CD4-positive, alpha-beta memory T cell (primary cell): ENCODE data around the gene ATP4B. TPM values are rescaled to one million over a fixed set of nuclear protein-coding genes. Genes with fewer than 3 reads are reported as not detected.

Source experiments
- CTCF ChIA-PET: fragments of 350-600 bp; sonication (Branson Sonifier 250); formaldehyde crosslinking; loops from one replicate; lab custom pipeline; 2021; ENCODE audit warnings: inconsistent platforms; ENCODE audit not compliant: partially characterized antibody; lab: Charles Lee
- POLR2A ChIA-PET: fragments of 350-600 bp; sonication (Branson Sonifier 250); formaldehyde crosslinking; loops from one replicate; lab custom pipeline; 2021; ENCODE audit not compliant: partially characterized antibody; lab: Charles Lee
- DNase-seq, 5 donors: peaks; one replicate each; pipeline versions ENCODE4 v3.0.0 to v3.0.0-alpha.2; 2020 to 2022; ENCODE audit warnings: mixed read lengths in 1 of 5
- H3K27ac ChIP-seq: one replicate; pipeline ENCODE4 v1.7.0; 2013; ENCODE audit warnings: low read depth, low read length
- H3K27me3 ChIP-seq: 2 replicates; pipeline ENCODE4 v1.7.0; 2013; ENCODE audit warnings: mild to moderate bottlenecking, low read length, moderate library complexity; ENCODE audit not compliant: insufficient read depth
- H3K36me3 ChIP-seq: 2 replicates; pipeline ENCODE4 v1.7.0; 2013; ENCODE audit warnings: mild to moderate bottlenecking, low read length, moderate library complexity; ENCODE audit not compliant: insufficient read depth
- H3K4me1 ChIP-seq: 2 replicates; pipeline ENCODE4 v1.7.0; 2013; ENCODE audit warnings: mild to moderate bottlenecking, low read length, moderate library complexity; ENCODE audit not compliant: insufficient read depth
- H3K4me3 ChIP-seq, 2 donors: one replicate each; pipeline ENCODE4 v1.7.0; 2013; ENCODE audit warnings: low read length in 2 of 2, mild to moderate bottlenecking in 1 of 2
- H3K9me3 ChIP-seq, 2 donors: one replicate each; pipeline ENCODE4 v1.7.0; 2013; ENCODE audit warnings: low read length in 2 of 2, control low read depth in 1 of 2; ENCODE audit not compliant: control insufficient read depth in 1 of 2
- H3K27ac Mint-ChIP-seq, 7 donors: one replicate each; pipeline ENCODE4 v1.8.0; 2020 to 2021; ENCODE audit warnings: mixed read lengths in 7 of 7, mild to moderate bottlenecking in 6 of 7, inconsistent platforms in 3 of 7, moderate library complexity in 3 of 7
- H3K27me3 Mint-ChIP-seq, 2 donors: one replicate each; pipeline ENCODE4 v1.8.0; 2020 to 2021; ENCODE audit warnings: mixed read lengths in 2 of 2
- H3K36me3 Mint-ChIP-seq, 2 donors: one replicate each; pipeline ENCODE4 v1.8.0; 2020 to 2021; ENCODE audit warnings: mixed read lengths in 2 of 2, inconsistent platforms in 1 of 2, mild to moderate bottlenecking in 1 of 2
- H3K4me1 Mint-ChIP-seq, 4 donors: one replicate each; pipeline ENCODE4 v1.8.0; 2020 to 2021; ENCODE audit warnings: mixed read lengths in 4 of 4, mild to moderate bottlenecking in 1 of 4
- H3K4me3 Mint-ChIP-seq, 8 donors: one replicate each; pipeline ENCODE4 v1.8.0; 2020 to 2021; ENCODE audit warnings: mixed read lengths in 8 of 8, mild to moderate bottlenecking in 7 of 8, moderate library complexity in 6 of 8, inconsistent platforms in 3 of 8
- H3K9me3 Mint-ChIP-seq, 8 donors: one replicate each; pipeline ENCODE4 v1.8.0; 2020 to 2021; ENCODE audit warnings: mixed read lengths in 8 of 8, mild to moderate bottlenecking in 5 of 8, inconsistent platforms in 3 of 8, moderate library complexity in 1 of 8
- intact Hi-C: fragments of 100-400 bp; cut with micrococcal nuclease; formaldehyde crosslinking; loops from one replicate; pipeline ENCODE4 v1.15.1; 2023
- polyA plus RNA-seq, 2 donors: library from polyadenylated mRNA; unstranded; fragments of 300-500 nt; fragmentation: Illumina TruSeq; gene quantifications; one replicate each; pipeline ENCODE4 v1.2.3, GENCODE V29; 2021
- total RNA-seq, 2 experiments: library from RNA; stranded (reverse); gene quantifications; one replicate each; pipeline ENCODE4 v1.2.3, GENCODE V29; 2021

Gene ATP4B
- total and polyA plus RNA-seq, 4 experiments from 2014 or later: 0.21 TPM; not detected in 3

- Histone ChIP-seq H3K4me1 (no peaks in the 10 kb centered on the region), H3K9me3 (no peaks in the 10 kb centered on the region), H3K27me3 (no peaks in the 10 kb centered on the region), H3K27ac (no peak overlapping the region), H3K36me3 (no peaks in the 10 kb centered on the region), H3K4me3 (no peak overlapping the region)
- H3K27ac Mint-ChIP-seq: no peak overlapping the region
- POLR2A ChIA-PET: no interaction called here
- H3K9me3 Mint-ChIP-seq: no peaks in the 10 kb centered on the region
- no peaks in the 10 kb centered on the region for H3K36me3 Mint-ChIP-seq
- no peak for DNase-seq
- H3K4me1 Mint-ChIP-seq: peaks cover 0 to 2% (median under 1%) of the 10 kb centered on the region in 4 donors
- peaks cover 2% of the 10 kb centered on the region in 2 donors for H3K27me3 Mint-ChIP-seq
- intact Hi-C loops: no loop called here
- no peak overlapping the region for H3K4me3 Mint-ChIP-seq
- CTCF ChIA-PET: no interaction called here
These were observed 10.5 kb upstream of the ATP4B start for GRCh38 chr13:113668491-113668971.

DNA sequence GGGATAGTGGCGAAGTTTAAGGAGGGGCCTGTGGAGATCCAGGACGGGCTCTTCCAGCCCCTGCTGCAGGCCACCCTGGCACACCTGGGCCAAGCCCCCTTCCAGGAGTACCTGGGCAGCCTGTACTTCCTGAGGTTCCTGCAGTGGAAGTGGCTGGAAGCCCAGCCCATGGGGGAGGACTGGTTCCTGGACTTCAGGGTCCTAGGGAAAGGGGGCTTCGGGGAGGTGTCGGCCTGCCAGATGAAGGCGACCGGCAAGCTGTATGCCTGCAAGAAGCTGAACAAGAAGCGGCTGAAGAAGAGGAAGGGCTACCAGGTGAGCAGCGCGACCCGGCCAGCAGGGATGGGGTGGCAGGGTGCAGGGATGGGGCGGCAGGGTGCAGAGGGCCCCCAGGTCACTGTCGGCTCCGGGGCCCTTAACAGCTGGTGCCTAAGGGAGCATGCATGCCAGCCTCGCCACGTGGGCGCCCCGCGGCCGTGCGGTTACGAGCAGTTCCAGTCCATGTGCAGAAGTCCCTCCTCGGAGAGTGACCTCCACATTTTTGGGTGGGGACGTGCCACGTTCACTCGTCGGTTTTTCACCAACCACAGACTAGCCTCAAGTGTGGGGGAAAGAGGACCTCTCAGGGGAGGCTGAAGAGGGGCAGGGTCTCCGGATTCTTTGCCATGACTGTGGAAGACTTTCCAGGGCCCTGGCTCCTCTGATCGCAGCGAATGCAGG lies 9.9 kb upstream of the ATP4B start:
- H3K27me3 ChIP-seq: no peaks in the 10 kb centered on the region
- H3K4me3 Mint-ChIP-seq: no peak overlapping the region
- H3K9me3 Mint-ChIP-seq: no peaks in the 10 kb centered on the region
- peaks cover 2% of the 10 kb centered on the region in 2 donors for H3K27me3 Mint-ChIP-seq
- intact Hi-C loops: no loop called here
- no peaks in the 10 kb centered on the region for H3K36me3 ChIP-seq
- H3K27ac ChIP-seq: no peak overlapping the region
- no peaks in the 10 kb centered on the region for H3K36me3 Mint-ChIP-seq
- peaks cover 0 to 2% (median under 1%) of the 10 kb centered on the region in 4 donors for H3K4me1 Mint-ChIP-seq
- no peaks in the 10 kb centered on the region for H3K4me1 ChIP-seq
- DNase-seq: no peak
- CTCF ChIA-PET: interaction anchor here (1.2 kb wide), 1 partner anchor 57 kb away, joined by 4 read pairs; no protein-coding TSS in a partner anchor
- POLR2A ChIA-PET: no interaction called here
- no peak overlapping the region for H3K4me3 ChIP-seq
- no peak overlapping the region for H3K27ac Mint-ChIP-seq
- H3K9me3 ChIP-seq: no peaks in the 10 kb centered on the region

GRCh38 chr13:113666951-113667701 lies 9.1 kb upstream of the ATP4B start, which contains the start of gene GRK1:
Gene GRK1, plus strand, starts transcription at chr13:113667219. Its CDS starts 168 bp downstream, at chr13:113667387.
- H3K4me1 Mint-ChIP-seq: peaks cover 0 to under 1% (median 0%) of the 10 kb centered on the region in 4 donors
- CTCF ChIA-PET: interaction anchor here (1.2 kb wide), 1 partner anchor 57 kb away, joined by 4 read pairs; no protein-coding TSS in a partner anchor
- no peak within 1 kb of the TSS for H3K27ac Mint-ChIP-seq

GRCh38 chr13:113666329-113666670 lies 8.3 kb upstream of the ATP4B start:
- H3K9me3 Mint-ChIP-seq: peaks cover 0 to 13% (median 10%) of the 10 kb centered on the region in 8 donors
- no peak overlapping the region for H3K27ac Mint-ChIP-seq
- no peak for DNase-seq
- intact Hi-C loops: no loop called here
- peaks cover 2% of the 10 kb centered on the region in 2 donors for H3K27me3 Mint-ChIP-seq
- ChIA-PET CTCF (no interaction called here), POLR2A (no interaction called here)
- H3K9me3 ChIP-seq: no peaks in the 10 kb centered on the region
- H3K27ac ChIP-seq: no peak overlapping the region
- no peak overlapping the region for H3K4me3 Mint-ChIP-seq
- peaks cover 0 to 7% of the 10 kb centered on the region in 2 donors for H3K36me3 Mint-ChIP-seq
- no peaks in the 10 kb centered on the region for H3K36me3 ChIP-seq
- no peaks in the 10 kb centered on the region for H3K4me1 ChIP-seq
- no peaks in the 10 kb centered on the region for H3K4me1 Mint-ChIP-seq
- H3K27me3 ChIP-seq: no peaks in the 10 kb centered on the region
- H3K4me3 ChIP-seq: no peak overlapping the region

More at GRCh38 chr13:113666951-113667701, 9.1 kb upstream of the ATP4B start, which contains the start of gene GRK1:
- no peak for DNase-seq
- peaks cover 0 to 5% (median 3%) of the 10 kb centered on the region in 8 donors for H3K9me3 Mint-ChIP-seq
- Histone ChIP-seq H3K27me3 (no peaks in the 10 kb centered on the region), H3K27ac (no peak within 1 kb of the TSS), H3K4me1 (no peaks in the 10 kb centered on the region), H3K36me3 (no peaks in the 10 kb centered on the region), H3K4me3 (no peak within 1 kb of the TSS), H3K9me3 (no peaks in the 10 kb centered on the region)
- H3K4me3 Mint-ChIP-seq: no peak within 1 kb of the TSS
- intact Hi-C loops: no loop called here
- peaks cover 2% of the 10 kb centered on the region in 2 donors for H3K27me3 Mint-ChIP-seq
- H3K36me3 Mint-ChIP-seq: no peaks in the 10 kb centered on the region
- POLR2A ChIA-PET: no interaction called here

DNA sequence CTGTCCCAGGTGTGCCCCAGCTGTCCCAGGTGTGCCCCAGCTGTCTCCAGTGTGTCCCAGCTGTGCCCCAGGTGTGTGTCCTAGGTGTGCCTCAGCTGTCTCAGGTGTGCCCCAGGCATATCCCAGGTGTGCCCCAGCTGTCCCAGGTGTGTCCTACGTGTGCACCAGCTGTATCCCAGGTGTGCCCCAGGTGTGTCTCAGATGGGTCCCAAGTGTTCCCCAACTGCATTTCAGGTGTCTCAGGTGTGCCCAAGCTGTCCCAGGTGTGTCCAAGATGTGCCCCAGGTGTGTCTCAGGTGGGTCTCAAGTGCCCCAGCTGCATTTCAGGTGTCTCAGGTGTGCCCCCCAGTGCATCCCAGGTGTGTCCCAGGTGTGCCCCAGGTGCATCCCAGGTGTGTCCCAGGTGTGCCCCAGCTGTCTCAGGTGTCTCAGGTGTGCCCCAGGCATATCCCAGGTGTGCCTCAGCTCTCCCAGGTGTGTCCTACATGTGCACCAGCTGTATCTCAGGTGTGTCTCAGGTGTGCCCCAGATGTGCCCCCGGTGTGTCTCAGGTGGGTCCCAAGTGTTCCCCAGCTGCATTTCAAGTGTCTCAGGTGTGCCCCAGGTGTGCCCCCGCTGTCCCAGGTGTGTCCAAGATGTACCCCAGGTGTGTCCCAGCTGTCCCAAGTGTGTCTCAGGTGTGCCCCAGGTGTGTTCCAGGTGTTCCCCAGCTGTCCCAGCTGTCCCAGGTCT lies 7.8 kb upstream of the ATP4B start:
- Histone ChIP-seq H3K9me3 (no peaks in the 10 kb centered on the region), H3K27ac (no peak overlapping the region), H3K4me3 (no peak overlapping the region), H3K4me1 (no peaks in the 10 kb centered on the region), H3K27me3 (no peaks in the 10 kb centered on the region), H3K36me3 (no peaks in the 10 kb centered on the region)
- ChIA-PET POLR2A (no interaction called here), CTCF (interaction anchor here (1.6 kb wide), 1 partner anchor 59 kb away, joined by 5 read pairs; no protein-coding TSS in a partner anchor)
- Mint-ChIP-seq H3K4me1 (no peaks in the 10 kb centered on the region), H3K4me3 (no peak overlapping the region), H3K27ac (no peak overlapping the region), H3K9me3 (peaks cover 0 to 18% (median 15%) of the 10 kb centered on the region in 8 donors), H3K36me3 (peaks cover under 1 to 12% of the 10 kb centered on the region in 2 donors), H3K27me3 (peaks cover 2% of the 10 kb centered on the region in 2 donors)
- intact Hi-C loops: no loop called here
- no peak for DNase-seq

GRCh38 chr13:113664751-113665596 lies 7.0 kb upstream of the ATP4B start:
- H3K27ac ChIP-seq: no peak overlapping the region
- no peaks in the 10 kb centered on the region for H3K27me3 ChIP-seq
- Mint-ChIP-seq H3K27me3 (peaks cover 2% of the 10 kb centered on the region in 2 donors), H3K4me1 (no peaks in the 10 kb centered on the region), H3K4me3 (no peak overlapping the region), H3K9me3 (peaks cover 0 to 23% (median 17%) of the 10 kb centered on the region in 8 donors), H3K27ac (no peak overlapping the region), H3K36me3 (peaks cover 1 to 14% of the 10 kb centered on the region in 2 donors)
- no peaks in the 10 kb centered on the region for H3K4me1 ChIP-seq
- CTCF ChIA-PET: interaction anchor here (1.6 kb wide), 1 partner anchor 60 kb away, joined by 5 read pairs; no protein-coding TSS in a partner anchor
- H3K36me3 ChIP-seq: no peaks in the 10 kb centered on the region
- POLR2A ChIA-PET: no interaction called here
- intact Hi-C loops: no loop called here
- H3K4me3 ChIP-seq: no peak overlapping the region
- H3K9me3 ChIP-seq: no peaks in the 10 kb centered on the region
- DNase-seq: no peak
